ENCODE measurements around the gene ADGRD1.

DNA sequence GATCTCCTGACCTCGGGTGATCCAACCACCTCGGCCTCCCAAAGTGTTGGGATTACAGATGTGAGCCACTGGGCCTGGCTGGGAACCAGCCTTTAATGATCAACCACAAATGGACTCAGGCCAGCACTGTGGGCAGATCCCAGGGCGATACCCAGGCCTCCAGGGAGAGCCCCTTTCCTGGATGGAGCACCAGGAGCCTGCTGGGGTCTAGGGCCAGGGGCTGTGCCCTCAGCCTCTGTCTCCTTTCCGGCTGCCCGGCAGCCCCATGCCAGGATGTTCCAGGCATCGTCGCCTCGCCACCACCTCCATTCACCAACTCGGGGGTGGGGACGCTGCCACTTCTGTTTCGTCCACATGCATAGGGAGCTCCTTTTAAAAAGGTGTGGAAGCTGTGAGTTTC, 2.3 kb downstream of the ADGRD1 start:
- TF ChIP-seq CTCF (IDR thresholded peaks at IDR 0.05) = no peak
- no peak for TF ChIP-seq POLR2A (IDR thresholded peaks at IDR 0.05)
